HG03457 (cell line): Measurements from ENCODE around the gene CTNND2.

ENCODE experiments used
- ATAC-seq: cut with Tn5 transposase; IDR thresholded peaks from one replicate; pipeline ENCODE4 v1.9.1; 2021; ENCODE audit warnings: moderate number of reproducible peaks; ENCODE audit not compliant: unreplicated experiment

The CTNND2 gene

DNA sequence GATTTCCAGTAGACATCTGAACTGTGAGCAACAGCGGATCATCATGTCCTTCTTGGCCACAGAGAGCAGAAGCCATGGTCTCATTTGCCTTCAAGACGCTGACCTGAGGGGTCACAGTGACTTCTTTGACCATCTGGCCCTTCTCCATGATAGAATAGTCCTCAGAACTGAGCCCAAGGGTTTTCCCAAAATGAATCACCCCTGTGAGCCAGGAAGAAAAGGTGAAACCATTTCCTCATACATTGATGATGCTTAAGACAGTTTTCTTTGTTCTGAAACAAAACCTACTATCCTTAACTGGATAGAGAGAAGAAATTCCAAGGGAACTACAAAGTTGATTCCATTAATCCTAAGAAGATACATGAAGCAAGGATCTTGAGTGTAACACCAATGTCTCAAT is 503.9 kb downstream of the CTNND2 start:
- ATAC-seq = no peak

DNA sequence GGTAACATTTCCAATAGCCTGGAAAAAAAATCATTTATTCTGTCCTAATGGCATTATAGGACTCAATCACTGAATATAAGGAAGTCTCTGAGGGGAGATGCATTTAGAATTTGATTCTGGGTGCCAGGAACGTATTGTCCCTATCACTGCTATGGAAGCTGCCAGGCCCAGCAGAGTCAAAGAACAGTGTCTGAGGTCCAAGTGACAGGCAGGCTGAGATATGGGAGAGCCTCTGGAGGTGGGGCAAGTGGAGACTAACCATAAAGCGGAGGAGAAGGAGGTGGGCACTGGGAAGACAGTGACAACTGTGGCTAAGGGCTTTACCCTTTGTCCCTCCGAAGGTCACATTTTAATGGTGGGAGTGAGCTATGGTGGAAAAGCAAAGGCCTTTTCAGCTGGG is 505.5 kb downstream of the CTNND2 start:
- ATAC-seq = no peak

DNA sequence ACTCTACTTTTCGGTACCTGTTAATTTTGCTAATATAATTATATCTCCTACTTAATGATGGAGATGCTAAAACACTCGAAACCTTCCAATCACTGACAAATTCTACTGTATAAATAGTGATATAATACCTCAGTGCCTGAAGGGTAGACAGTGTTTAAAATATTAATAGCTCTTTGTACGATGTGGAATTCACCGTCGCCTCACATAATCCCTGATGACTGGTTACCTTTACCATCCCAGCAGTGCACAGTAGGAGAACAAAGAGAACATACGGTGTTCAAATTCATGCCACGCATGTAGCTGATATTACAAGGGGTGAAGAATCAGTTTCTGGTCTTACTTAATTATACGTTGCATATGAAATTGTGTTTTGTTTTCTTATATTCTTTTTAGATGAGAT is 506.7 kb downstream of the CTNND2 start:
- no peak for ATAC-seq

DNA sequence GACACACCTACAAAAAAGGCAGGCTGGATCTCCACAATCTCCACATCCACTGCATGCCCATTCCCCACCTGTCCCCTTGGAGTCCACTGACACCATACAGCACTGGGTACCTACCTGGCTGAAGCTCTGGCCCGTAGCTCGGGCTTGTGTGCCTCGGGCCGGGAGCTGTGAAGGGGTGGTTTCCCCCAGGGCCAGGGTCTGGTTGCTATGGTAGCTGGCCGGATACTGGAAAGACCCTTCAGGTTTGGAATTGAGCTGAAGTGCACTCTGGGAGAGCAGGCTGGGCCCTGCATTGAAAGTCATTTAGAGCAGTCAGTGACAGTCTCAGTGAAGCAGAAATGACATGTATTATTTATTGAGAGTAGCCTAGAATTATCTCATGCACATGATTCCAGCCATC is 507.3 kb downstream of the CTNND2 start:
- ATAC-seq = no peak

DNA sequence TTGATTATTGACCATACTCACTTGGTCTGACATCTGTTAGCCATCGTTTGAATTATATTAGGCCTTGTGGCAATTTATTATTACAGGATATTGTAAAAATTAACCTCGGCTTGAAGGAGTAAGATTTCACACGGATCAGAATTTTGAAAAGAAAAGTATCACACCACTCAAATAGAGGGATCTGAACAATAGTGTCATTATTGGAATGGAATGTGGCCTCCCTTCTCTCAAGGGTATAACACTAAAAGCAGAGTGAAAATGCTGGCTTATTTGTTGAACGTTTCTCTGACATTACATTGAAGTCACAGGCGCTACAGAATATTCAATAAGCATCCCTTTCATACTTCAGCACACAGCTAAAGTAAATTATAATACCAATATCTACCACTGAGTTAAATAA is 509.3 kb downstream of the CTNND2 start:
- ATAC-seq = no peak

DNA sequence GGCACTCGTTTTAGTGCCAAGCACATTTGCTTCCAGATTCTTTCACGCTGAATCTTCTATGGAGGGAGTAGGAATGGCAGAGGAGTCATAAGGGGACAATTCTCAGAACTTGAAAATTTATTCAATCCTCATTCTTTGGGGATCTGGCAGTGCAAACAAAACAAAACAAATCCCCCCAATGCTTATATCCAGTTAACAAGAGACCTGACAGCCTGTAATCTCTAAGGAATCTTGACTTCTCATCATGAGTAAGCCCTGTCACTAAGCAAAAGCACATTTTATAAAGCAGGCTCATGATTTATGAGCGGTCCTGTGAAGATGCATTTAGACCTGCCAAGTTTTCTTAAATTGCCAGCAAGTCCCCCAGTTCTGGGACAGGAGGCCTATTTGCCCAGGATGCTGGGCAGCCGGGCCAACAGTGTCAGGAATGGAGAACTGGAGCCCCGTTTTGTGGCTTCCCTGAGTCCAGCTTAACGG is 513.9 kb downstream of the CTNND2 start:
- ATAC-seq = no peak

DNA sequence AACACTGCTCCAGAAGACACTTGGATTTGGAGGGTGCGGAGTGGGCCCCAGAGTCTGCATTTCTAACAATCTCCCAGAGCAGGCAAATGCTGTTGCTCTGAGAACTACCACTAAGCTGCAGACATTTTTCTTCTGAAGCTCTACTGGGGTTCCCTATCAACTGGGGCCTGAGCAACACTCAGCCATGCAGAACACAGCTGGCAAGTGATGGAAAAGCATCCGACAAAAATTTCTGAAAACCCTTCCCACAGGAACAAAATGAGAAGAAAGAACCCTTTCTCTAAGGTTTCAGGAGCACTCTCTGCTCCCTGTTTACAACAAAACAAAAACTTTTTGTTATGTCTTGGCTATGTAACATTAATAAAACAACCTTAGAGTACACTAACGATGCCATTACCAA is 516.9 kb downstream of the CTNND2 start:
- no peak for ATAC-seq

DNA sequence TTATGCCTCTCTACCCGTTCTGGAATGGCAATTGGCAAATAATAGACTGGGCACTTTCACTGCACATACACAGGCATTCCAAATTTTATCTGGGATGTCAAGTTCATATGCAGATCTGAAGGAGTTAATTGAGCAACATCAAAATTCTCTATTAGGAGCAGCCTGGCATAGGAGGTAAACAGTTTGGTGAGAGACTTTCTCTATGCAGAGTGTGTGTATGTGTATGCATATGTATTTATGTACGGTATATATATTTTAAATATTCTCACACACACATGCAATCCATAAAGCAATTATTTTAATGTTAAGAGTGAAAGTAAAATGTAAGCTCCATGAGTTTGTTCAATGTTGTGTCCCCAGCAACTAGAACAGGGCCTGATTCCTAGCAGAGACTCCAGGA is 517.8 kb downstream of the CTNND2 start:
- ATAC-seq = no peak

DNA sequence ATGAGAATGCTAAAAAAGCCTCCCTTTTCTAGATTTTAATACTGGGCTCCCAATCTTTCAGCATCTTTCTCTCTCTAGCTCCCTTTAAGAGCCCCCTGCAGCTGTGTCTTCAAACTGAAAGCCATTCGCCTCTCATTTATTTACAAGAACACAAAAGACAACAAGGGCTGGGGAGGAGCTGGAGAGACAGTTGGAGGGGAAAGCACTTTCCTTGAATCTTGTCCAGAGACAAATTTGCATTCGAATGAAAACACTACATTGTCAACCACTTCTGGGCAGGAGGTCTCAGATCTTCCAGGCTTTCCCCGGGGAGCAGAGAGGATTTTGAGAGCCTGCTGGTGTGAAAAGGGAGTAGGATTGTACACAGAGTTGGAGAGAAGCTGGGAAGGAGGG is 518.3 kb downstream of the CTNND2 start:
- ATAC-seq = no peak

DNA sequence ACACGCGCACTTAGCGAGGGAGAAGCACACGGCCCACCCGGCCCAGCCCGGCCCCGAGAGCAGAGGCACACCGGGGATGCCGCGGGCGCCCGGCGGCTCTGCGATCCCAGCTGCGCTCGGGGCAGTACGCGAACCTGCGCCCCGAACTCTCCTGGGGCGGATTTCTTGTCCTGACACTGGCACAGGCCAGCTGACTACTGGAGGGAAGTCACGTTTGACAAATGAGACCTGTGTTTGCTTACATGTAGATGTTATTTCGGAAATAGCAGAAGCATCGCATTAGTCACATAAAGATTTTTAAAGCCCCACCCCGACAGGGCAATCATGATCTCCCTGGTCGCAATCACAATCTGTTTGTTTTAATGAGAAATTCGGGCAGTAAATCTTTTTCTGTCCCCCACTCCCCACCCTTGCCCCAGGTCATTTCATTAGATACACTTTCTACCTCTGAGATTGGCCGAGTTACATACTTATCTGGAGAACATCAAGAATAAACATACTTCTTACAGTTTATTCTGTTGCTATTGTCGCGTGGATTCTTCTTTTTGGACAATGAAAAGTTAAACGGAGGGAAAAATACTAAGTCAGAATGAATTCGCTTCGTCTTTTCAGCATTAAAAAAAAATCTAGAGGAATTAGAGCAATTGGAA is 518.9 kb downstream of the CTNND2 start:
- no peak for ATAC-seq

DNA sequence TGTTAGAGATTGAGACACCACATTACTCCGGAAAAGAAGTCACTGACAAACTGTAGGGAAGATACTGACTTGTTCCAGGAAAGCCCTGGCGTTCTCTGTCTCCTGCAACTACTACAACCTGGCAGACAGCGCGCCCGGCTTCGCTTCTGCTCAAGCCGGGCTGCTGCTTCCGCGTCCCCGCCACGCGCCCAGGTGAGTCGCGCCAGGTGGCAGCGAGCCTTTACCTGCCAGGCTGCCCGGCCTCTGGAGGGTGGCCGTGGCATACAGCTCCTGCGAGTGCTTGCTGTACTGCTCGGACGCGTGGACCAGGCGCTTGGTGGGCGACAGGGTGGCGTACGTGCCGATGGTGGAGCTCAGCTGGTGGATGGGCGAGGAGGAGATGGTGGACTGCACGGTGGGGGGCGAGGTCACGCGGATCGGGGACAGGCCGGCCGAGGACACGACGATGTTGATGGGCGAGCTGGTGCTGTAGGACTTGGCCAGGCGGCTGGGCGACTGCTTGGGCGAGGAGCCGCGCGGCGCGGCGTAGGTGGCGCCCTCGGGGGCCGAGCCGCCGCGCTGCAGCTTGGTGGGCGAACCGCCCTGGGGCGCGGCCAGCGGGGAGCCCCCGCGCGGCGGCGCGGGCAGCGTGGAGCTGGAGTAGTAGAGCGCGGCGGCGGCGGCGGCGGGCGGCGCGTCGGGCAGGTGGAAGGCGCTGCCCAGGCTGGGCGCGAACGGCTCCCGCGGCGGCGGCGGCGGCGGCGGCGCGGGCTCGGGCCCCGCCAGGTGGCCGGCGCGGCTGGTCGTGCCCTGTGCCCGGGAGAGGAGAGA is 519.6 kb downstream of the CTNND2 start:
- no peak for ATAC-seq

DNA sequence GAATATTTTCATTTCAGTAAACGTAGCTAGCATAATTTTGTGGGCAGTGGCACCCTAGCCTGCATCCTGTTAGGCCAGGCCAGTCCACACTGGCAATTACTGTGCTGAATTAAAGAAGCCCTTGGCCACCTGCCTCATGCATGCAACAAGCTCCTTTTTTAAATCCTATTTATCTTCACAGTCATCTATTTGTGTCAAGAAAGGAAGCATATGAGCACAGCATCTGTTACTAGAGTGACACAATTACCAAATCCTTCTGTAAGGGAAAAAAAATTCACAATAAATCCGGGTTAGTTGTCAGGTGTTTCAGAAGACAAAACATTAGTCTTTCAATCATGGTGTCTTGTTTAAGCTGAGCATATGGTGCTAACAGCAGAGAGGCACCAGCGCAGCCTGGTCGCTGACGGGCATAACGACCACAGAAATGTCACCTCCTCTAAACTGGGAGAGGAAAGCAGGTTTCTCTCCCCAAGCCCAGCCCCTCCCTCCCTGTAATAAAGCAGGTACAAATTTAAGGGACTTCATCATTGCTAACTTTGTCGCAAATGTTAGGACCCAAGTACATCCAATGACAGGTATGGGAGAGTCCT is 520.6 kb downstream of the CTNND2 start:
- ATAC-seq = no peak

DNA sequence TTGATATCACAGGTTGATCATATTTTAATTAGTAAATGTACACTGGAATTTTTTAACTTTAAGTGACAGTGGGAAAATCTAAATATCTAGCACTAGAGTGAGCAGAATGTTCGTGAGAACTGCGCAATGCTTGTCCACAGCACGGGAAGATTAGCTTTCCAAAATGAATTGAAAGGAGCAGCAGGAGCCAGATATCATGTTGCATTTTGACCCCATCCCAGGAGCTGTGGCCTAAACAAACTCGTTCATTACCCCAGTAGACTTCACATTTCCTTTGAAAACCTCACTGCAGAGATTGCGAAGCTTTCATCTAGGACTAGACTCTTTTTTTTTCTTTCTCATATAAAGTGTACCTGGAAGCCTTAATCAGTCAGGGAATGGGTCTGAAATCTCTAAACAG is 525.8 kb downstream of the CTNND2 start:
- no peak for ATAC-seq

DNA sequence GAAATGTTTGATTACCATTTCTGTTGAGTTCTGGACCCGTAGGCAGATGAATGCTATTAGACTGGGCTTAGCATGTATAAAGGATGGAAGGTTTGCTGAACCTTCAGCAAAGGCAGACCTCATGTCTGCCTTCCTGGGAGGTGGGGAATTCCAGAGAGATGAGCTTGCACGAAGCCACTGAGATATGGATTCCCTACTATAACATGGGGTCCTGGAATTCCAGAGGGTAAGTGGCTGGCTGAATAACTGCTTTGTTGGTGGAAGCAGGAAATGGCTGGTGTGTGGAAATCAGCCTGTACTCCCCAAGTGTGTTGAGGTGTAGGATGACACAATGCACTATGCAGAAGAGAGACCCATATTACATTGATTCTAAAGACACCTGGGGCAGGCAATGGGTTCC is 526.4 kb downstream of the CTNND2 start:
- no peak for ATAC-seq

DNA sequence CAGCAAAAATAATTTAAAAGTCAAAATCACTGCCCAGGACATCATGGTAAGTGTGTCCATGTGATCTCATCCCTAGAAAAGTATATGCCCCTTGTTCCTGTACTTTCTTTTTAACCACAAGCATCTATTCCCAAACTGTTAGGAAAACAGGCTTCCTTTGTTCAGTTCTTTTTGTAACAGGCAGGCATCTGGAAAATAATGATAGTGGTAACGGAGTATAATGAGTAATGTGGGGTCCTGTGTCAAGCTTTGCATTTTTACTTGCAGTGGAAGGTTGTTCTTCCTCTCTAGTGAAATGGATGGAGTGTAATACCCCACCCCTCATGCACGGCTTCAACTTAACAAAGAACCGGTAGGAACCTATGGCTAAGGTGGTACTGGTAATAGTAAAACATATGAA is 532.1 kb downstream of the CTNND2 start:
- ATAC-seq = no peak

DNA sequence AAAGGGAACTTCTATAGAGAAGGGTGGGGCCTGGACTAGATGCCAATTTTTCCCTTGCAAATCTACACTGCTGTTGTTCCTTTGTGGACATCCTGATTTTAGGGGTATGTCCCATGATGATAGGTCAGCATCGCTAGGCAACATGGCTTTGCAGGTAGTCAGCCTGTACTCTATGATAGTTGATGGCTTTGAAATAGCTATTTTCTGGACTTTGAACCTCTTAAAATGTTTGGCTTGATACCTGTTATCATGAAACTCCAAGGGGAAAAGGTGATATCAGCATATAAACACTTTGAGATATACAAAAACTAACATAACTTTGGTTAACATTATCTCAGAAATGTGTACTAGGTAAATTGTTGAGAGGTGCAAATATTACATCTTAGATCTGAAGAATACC is 533.2 kb downstream of the CTNND2 start:
- ATAC-seq = no peak

DNA sequence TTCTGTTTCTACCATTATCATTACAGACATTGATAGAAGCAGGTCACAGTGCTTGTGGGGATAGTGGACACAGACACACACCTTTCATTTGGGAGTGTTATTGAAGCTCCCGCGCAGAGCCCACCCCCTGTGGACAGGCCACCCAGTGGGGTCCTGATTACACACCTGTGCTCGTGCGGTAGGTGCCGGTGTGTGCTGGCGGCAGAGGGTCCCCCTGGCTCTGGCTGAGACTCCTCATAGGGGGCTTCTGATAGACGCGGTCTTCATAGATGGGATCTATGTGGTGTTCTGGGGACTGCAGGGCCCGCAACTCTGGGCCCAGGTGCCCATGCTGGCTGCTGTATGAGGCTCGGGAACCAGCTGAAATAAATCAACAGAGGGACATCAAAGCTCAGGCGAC is 539.7 kb downstream of the CTNND2 start:
- no peak for ATAC-seq

DNA sequence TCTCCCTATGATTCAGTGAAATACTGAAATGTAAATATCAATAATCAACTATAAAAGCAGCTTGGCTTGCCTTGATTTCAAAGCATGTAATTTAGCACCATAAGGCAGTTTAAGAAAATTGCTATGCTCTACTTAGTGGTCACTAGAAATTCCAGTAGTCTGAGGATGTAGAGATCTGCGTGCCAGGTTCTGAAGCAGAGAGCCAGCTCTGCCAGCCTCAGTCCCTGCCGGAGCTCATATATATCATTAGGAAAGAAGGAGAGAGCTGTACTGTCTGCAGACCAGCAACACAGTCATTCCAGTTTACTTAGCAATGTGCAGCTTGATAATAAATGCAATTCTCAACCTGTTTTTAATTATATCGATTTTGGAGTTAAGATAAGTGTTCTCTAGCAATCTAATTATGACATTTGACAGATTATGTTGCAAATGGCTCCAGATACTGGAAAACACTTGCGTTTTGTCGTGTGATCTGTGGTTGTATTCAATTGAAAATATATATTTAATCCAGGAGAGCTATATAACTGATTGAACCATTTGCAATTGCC is 540.5 kb downstream of the CTNND2 start:
- no peak for ATAC-seq

DNA sequence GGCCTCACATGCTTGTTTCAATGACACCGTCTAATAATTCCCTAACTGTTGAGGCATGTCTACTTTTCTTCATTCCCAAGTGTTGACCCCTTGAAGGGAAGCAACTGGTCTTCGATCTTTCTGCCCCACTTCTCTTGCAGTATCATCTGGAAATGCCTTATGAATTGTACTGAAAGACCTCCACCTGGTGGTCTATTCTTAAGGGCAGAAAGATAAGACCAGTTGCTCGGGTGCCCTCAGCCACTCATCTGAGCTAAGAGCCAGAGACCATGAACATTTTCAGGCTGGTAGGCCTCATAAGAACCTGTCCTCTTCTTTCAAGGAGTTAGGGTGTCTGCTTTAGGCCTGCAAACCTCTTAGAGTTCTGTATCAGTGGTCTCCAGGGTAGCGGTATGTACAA is 542.5 kb downstream of the CTNND2 start:
- ATAC-seq = no peak

DNA sequence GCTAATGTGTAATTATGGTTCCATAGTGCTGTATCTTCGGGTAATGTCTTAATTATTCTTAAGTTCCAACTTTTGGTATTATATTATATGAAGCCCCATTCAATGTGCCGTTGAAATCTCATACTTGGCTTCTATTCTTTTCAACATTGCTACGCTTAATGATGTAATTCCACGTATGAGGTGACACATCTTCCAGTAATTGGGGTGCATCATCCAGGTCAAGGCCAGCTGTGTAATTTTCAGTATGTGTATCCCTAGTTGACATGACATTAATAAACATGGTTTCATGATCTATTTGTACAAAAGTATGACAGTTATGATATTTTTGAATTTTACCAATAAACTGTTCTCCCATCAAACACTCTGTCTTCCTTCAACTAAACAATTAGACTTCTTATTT is 546.3 kb downstream of the CTNND2 start:
- ATAC-seq = no peak

DNA sequence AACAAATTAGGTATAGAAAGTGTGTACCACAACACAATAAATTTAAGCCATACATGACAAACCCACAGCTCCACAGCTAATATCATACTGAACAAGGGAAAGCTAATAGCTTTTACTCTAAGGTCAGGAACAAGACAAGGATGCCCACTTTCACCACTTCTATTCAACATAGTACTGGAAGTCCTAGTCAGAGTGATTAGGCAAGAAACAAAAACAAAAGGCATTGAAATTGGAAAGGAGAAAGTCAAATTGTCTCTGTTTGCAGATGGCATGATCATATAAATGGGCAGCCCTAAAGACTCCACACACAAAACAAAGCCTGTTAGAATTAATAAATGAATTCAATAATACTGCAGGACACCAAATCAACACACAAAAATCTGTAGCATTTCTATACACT is 548.8 kb downstream of the CTNND2 start:
- no peak for ATAC-seq

DNA sequence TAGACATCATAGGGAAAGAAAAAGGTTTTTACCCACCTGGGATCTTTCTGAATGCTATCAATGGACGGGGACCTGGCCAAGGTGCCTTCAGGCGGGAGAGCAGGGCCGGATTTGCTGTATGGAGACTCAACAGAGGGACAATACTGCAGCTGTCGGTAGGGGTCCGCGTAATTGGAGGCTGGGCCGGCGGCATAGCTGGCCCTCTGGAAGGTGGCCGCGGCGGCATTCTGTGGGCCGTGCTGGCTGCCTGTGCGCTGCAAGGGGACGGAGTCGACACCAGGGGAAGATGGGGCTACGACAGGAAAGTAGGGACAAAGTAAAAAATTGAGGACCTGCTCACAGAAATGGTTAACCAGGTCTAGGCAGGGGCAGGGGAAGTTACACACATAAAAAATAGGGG is 557.9 kb downstream of the CTNND2 start:
- ATAC-seq = no peak
